GM12878 (cell line): Measurements from ENCODE around the gene SIX3. TPM values are rescaled to one million over a fixed set of nuclear protein-coding genes. Genes with fewer than 3 reads are reported as not detected.

ENCODE experiments used
- ATAC-seq: fragments of 200-7000 bp; cut with Tn5 transposase; 3 replicates; pipeline ENCODE4 v1.9.1; 2020; ENCODE audit warnings: mild to moderate bottlenecking, moderate library complexity
- BruUV-seq: library from RNA; stranded (reverse); fragments of 400-500 nt; replicated peaks from 2 replicates; lab custom pipeline; 2021; lab: Mats Ljungman, UMichigan
- CTCF ChIA-PET: fragments of 300-600 bp; sonication (Branson Sonifier 250); formaldehyde crosslinking; extraction: SDS; loops from one replicate; lab custom pipeline; 2021; ENCODE audit warnings: inconsistent platforms; lab: Yijun Ruan, JAX
- POLR2A ChIA-PET: fragments of 350-600 bp; formaldehyde crosslinking; extraction: SDS; loops from one replicate; lab custom pipeline; 2021; ENCODE audit warnings: inconsistent platforms; lab: Charles Lee
- RAD21 ChIA-PET: fragments of 300-600 bp; sonication (Branson Sonifier 250); formaldehyde crosslinking; loops from one replicate; lab custom pipeline; 2023; ENCODE audit warnings: antibody characterized with exemption; ENCODE audit not compliant: unreplicated experiment; lab: Charles Lee
- SMC1A ChIA-PET: fragments of 300-600 bp; sonication (Branson Sonifier 250); formaldehyde crosslinking; loops from one replicate; lab custom pipeline; 2023; ENCODE audit not compliant: unreplicated experiment, uncharacterized antibody; lab: Charles Lee
- DNase-seq: peaks from one replicate; pipeline ENCODE4 v3.0.0-alpha.2; 2011; ENCODE audit warnings: low read depth, low spot score
- FAIRE-seq: peaks from 3 replicates; lab custom pipeline; 2011; peaks lifted over from hg19 to GRCh38; lab: Jason Lieb, UNC
- H2AFZ ChIP-seq: 2 replicates; pipeline ENCODE4 v1.6.0; 2011; ENCODE audit warnings: low read depth, low read length, control low read depth; ENCODE audit not compliant: control insufficient read depth
- H3K27ac ChIP-seq: 2 replicates; pipeline ENCODE4 v1.5.1; 2011; ENCODE audit warnings: control low read depth; ENCODE audit not compliant: control insufficient read depth, insufficient read depth
- H3K27me3 ChIP-seq, 2 experiments: replicated peaks in 1 of 2; 2 replicates each; pipeline versions ENCODE4 v1.6.0 to v1.6.1; 2011; ENCODE audit warnings: low read length in 1 of 2; ENCODE audit not compliant: control insufficient read depth in 2 of 2, insufficient read depth in 2 of 2
- H3K36me3 ChIP-seq, 2 experiments: 2 replicates each; pipeline ENCODE4 v1.5.1; 2011; ENCODE audit warnings: low read length in 1 of 2; ENCODE audit not compliant: control insufficient read depth in 2 of 2, insufficient read depth in 2 of 2
- H3K4me1 ChIP-seq: 2 replicates; pipeline ENCODE4 v1.6.1; 2011; ENCODE audit warnings: mild to moderate bottlenecking, low read length, moderate library complexity, mixed read lengths; ENCODE audit not compliant: control insufficient read depth, insufficient read depth
- H3K4me2 ChIP-seq: 2 replicates; pipeline ENCODE4 v1.6.0; 2011; ENCODE audit warnings: control low read depth; ENCODE audit not compliant: control insufficient read depth, insufficient read depth
- H3K4me3 ChIP-seq: fragments of 200-600 bp; sonication (generic); 2 replicates; pipeline ENCODE4 v1.5.1; 2016
- H3K79me2 ChIP-seq: 2 replicates; pipeline ENCODE4 v1.6.0; 2011; ENCODE audit warnings: low read length; ENCODE audit not compliant: control insufficient read depth, insufficient read depth
- H3K9ac ChIP-seq: 2 replicates; pipeline ENCODE4 v1.8.0; 2011; ENCODE audit warnings: low read length, control low read depth, mixed read lengths; ENCODE audit not compliant: control insufficient read depth, insufficient read depth
- H3K9me3 ChIP-seq: replicated peaks from 3 replicates; pipeline ENCODE4 v1.5.1; 2011; ENCODE audit warnings: mild to moderate bottlenecking, low read length; ENCODE audit not compliant: control insufficient read depth, insufficient read depth
- H4K20me1 ChIP-seq: 2 replicates; pipeline ENCODE4 v1.6.0; 2011; ENCODE audit not compliant: control insufficient read depth, insufficient read depth
- EED ChIP-seq: sonication (generic); IDR thresholded peaks from 2 replicates; pipeline ENCODE4 v1.6.1; 2016; ENCODE audit warnings: antibody characterized with exemption, low read depth
- IRF4 ChIP-seq: IDR thresholded peaks from 2 replicates; pipeline ENCODE4 v1.6.1; 2011; ENCODE audit warnings: low read depth, low read length
- KLF5 ChIP-seq: fragments of 450-650 bp; IDR thresholded peaks from 2 replicates; pipeline ENCODE4 v1.6.1; 2014; ENCODE audit warnings: mild to moderate bottlenecking; ENCODE audit not compliant: partially characterized antibody
- NR2F1 ChIP-seq: fragments of 450-650 bp; conservative IDR thresholded peaks from 2 replicates; pipeline ENCODE4 v1.6.1; 2017; ENCODE audit warnings: mild to moderate bottlenecking
- RFX5 ChIP-seq: IDR thresholded peaks from 2 replicates; pipeline ENCODE4 v1.6.1; 2011; ENCODE audit warnings: low read depth, low read length, improper control_type of control experiment
- RUNX3 ChIP-seq: IDR thresholded peaks from 2 replicates; pipeline ENCODE4 v1.6.1; 2012; ENCODE audit warnings: low read length, inconsistent platforms
- SMAD1 ChIP-seq: fragments of 450-650 bp; IDR thresholded peaks from 2 replicates; pipeline ENCODE4 v1.6.1; 2018; ENCODE audit warnings: mild to moderate bottlenecking, low read depth; ENCODE audit not compliant: partially characterized antibody
- STAT3 ChIP-seq: IDR thresholded peaks from 2 replicates; pipeline ENCODE4 v1.6.1; 2011; ENCODE audit warnings: low read depth, low read length, improper control_type of control experiment
- TBL1XR1 ChIP-seq: IDR thresholded peaks from 2 replicates; pipeline ENCODE4 v1.6.1; 2012; ENCODE audit warnings: low read depth, low read length, improper control_type of control experiment
- TCF7 ChIP-seq: IDR thresholded peaks from 2 replicates; pipeline ENCODE4 v1.6.1; 2014; ENCODE audit warnings: antibody characterized with exemption, borderline replicate concordance
- ZBTB11 ChIP-seq: fragments of 450-650 bp; formaldehyde crosslinking; IDR thresholded peaks from 2 replicates; pipeline ENCODE4 v1.5.0; 2022; ENCODE audit warnings: mild to moderate bottlenecking, missing genetic modification characterization
- ZNF622 ChIP-seq: fragments of 450-650 bp; IDR thresholded peaks from 2 replicates; pipeline ENCODE4 v1.6.1; 2017; ENCODE audit warnings: mild to moderate bottlenecking, inconsistent platforms
- ZZZ3 ChIP-seq: IDR thresholded peaks from 2 replicates; pipeline ENCODE4 v1.6.1; 2011; ENCODE audit warnings: low read depth; ENCODE audit not compliant: control insufficient read depth, insufficient read length
- WGBS: methylation state at CpG from one replicate; pipeline ENCODE4 v1.1.6; 2016; ENCODE audit warnings: low lambda C conversion rate; ENCODE audit not compliant: insufficient replicate concordance, insufficient coverage; ENCODE audit errors: missing lambda C conversion rate; 5-methylcytosine and 5-hydroxymethylcytosine counted together
- in situ Hi-C: fragments of 300-500 bp; cut with MboI; formaldehyde crosslinking; loops from 9 replicates; pipeline ENCODE4 v1.14.3; 2018; ENCODE audit warnings: mixed read lengths
- intact Hi-C: fragments of 100-400 bp; cut with micrococcal nuclease; formaldehyde crosslinking; loops from one replicate; pipeline ENCODE4 v1.14.2; 2022; ENCODE audit not compliant: unreplicated experiment
- polyA plus RNA-seq, 11 experiments: library from polyadenylated mRNA; depleted of rRNA in 4 of 11; unstranded in 6 of 11; stranded (reverse) in 5 of 11; fragments of >200 nt; fragmentation: Nextera tagmentation in 4 of 11; fragmentation: Illumina TruSeq in 1 of 11; extraction: Ambion mirVana in 4 of 11; extraction: Trizol in 1 of 11; gene quantifications; 1 replicate in 1 of 11; 2 replicates in 10 of 11; pipeline versions ENCODE4 v1.2.1 to v1.2.3, GENCODE V29; 2011 to 2016; ENCODE audit warnings: inconsistent platforms in 2 of 11, missing spikeins in 2 of 11, low read depth in 1 of 11
- total RNA-seq, 4 experiments: library from RNA; depleted of rRNA in 3 of 4; stranded (reverse); fragments of >200 nt in 3 of 4; fragmentation: Illumina TruSeq in 1 of 4; extraction: Trizol in 1 of 4; gene quantifications; 2 replicates each; pipeline versions ENCODE4 v1.2.1 to v1.2.3, GENCODE V29; 2013 to 2021

SIX3 gene
- total and polyA plus RNA-seq, 10 of the 15 experiments (the other 5 are each of a cell fraction or from before 2014, with no cell fraction given), result 0.05 to 0.42 (median 0.13) TPM; not detected in 4

DNA sequence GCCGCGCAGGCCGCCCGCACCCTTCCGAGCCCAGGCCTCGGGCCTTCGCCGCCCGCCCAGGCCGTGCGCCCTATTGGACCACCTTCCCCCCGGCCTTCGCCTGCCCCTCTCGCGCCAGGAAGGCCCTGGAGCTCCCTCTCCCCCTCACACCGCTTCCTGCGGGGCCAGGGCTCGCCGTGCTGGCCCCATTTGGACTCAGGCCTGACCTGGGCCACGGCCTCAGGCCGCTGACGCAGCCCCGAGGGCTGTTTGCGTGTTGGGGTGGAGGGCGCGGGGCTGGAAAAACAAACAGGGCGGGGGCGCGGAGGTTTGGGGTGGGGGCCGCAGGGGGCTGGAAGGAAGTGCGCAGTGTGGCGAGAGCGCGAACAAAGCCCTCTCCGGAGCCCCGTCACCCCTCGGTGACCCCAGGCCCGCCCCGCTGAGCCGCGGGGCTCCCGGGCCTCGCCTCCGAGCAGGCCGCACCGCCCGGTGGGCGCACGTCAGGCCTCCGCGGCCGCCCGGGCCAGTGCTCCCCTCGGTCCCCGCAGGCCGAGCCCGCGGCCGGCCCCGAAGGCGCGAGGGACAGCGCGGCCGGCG is 12.3 kb upstream of the SIX3 start:
- no peak overlapping the region for H3K4me2 ChIP-seq
- no peak overlapping the region for H3K9ac ChIP-seq
- intact Hi-C loops, result no loop called here
- H3K9me3 ChIP-seq, result no peaks in the 10 kb centered on the region; the same call in 2 of the 3 replicates
- in situ Hi-C loops, result no loop called here
- no peaks in the 10 kb centered on the region for H3K36me3 ChIP-seq
- ATAC-seq (no peak), DNase-seq (no peak)
- TF ChIP-seq NR2F1 (no peak), EED (no peak)
- TF ChIP-seq, all 136 proteins: peak for 0
- Histone ChIP-seq H3K79me2 (no peaks in the 10 kb centered on the region), H3K27ac (no peak overlapping the region), H3K4me3 (no peak overlapping the region), H4K20me1 (no peaks in the 10 kb centered on the region), H3K4me1 (peaks cover 5% of the 10 kb centered on the region; the same call in 1 of the 2 replicates), H3K27me3 (peaks cover 12 to 39% of the 10 kb centered on the region in 2 experiments), H2AFZ (no peak overlapping the region)
- WGBS, result 80% methylated on average over 51 of the region's 66 CpGs
- FAIRE-seq, result no peak
- SMC1A ChIA-PET, result no interaction called here
- BruUV-seq, result no TSS peak
- POLR2A ChIA-PET, result no interaction called here
- RAD21 ChIA-PET, result no interaction called here
- CTCF ChIA-PET, result no interaction called here

DNA sequence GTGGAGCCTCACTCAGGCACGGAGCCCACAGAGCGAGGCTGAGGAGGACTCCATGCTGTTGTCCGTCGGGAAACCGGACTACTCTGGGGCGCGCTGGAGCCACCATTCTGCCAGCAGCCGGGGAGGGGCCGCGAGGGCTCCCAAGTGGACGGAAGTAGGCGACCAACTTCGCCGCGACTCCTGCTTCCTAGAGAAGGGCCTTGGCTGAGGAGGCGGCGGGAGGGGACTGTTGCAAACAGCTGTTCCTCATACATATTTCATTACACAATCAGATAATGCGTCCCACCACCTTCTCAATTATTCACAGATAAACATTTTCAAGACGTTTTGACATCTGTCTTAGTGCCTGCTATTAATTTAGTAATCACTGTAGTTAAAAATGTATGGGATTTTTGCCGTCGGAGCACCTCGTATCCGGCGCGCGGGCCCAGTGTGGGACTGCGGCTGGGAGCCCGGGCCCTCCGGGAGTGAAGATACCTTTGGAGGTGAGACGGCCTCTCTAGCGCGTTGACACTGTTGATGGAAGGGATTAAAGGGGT is 11.7 kb upstream of the SIX3 start:
- Histone ChIP-seq H3K79me2 (no peaks in the 10 kb centered on the region), H3K9me3 (no peaks in the 10 kb centered on the region; the same call in 2 of the 3 replicates), H3K27ac (no peak overlapping the region), H3K9ac (no peak overlapping the region), H3K27me3 (peaks cover 14 to 39% of the 10 kb centered on the region in 2 experiments), H3K4me3 (no peak overlapping the region; the same call in 1 of the 2 replicates), H3K4me1 (peaks cover 5% of the 10 kb centered on the region; the same call in 1 of the 2 replicates), H3K36me3 (no peaks in the 10 kb centered on the region), H4K20me1 (no peaks in the 10 kb centered on the region), H2AFZ (no peak overlapping the region), H3K4me2 (no peak overlapping the region; the same call in 1 of the 2 replicates)
- ChIA-PET CTCF (no interaction called here), RAD21 (no interaction called here), POLR2A (no interaction called here), SMC1A (no interaction called here)
- DNase-seq (no peak), FAIRE-seq (no peak), ATAC-seq (no peak)
- whole genome bisulfite sequencing, result 62% methylated on average over 32 of the region's 32 CpGs
- in situ Hi-C loops (no loop called here), intact Hi-C loops (no loop called here)
- no TSS peak for BruUV-seq
- TF ChIP-seq NR2F1 (no peak), RFX5 (no peak), STAT3 (no peak), KLF5 (no peak), ZBTB11 (CRISPR knock-in tag) (no peak), TCF7 (no peak), ZNF622 (no peak), RUNX3 (no peak), ZZZ3 (no peak), EED (no peak), TBL1XR1 (no peak), SMAD1 (no peak), IRF4 (no peak)
